Measurements from ENCODE around the gene SH3BP2.

GRCh38 chr4:2869659-2870058 is 76.8 kb downstream of the SH3BP2 start:
- TF ChIP-seq, protein P1, sequence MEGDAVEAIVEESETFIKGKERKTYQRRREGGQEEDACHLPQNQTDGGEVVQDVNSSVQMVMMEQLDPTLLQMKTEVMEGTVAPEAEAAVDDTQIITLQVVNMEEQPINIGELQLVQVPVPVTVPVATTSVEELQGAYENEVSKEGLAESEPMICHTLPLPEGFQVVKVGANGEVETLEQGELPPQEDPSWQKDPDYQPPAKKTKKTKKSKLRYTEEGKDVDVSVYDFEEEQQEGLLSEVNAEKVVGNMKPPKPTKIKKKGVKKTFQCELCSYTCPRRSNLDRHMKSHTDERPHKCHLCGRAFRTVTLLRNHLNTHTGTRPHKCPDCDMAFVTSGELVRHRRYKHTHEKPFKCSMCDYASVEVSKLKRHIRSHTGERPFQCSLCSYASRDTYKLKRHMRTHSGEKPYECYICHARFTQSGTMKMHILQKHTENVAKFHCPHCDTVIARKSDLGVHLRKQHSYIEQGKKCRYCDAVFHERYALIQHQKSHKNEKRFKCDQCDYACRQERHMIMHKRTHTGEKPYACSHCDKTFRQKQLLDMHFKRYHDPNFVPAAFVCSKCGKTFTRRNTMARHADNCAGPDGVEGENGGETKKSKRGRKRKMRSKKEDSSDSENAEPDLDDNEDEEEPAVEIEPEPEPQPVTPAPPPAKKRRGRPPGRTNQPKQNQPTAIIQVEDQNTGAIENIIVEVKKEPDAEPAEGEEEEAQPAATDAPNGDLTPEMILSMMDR (IDR thresholded peaks at IDR 0.05): no peak
- no peak for TF ChIP-seq POLR2A (IDR thresholded peaks at IDR 0.05)
